Measurements from ENCODE around the gene BSND.

DNA sequence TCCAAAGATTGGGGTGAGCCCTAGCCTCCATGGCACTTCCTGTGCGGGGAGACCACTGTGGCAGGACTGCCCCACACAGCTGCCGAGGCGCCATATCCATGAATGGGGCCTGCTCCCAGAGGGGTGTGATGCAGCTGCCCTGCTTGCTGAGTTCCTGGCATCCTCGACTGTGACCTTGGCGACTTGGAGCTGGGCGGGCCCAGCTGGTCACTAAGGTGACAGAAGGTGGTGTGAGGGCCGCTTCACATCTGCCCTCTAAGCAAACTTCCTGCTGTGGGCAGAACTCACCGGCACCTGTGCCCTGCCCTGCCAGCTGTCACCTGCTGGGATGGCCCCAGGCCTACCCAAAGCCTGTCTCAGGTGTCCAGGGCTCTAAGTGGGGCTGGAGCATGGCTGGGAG, 9.3 kb upstream of the BSND start:
- TF ChIP-seq TCF7 (CRISPR knock-in tag; IDR thresholded peaks at IDR 0.05; ENCODE audit: low read depth) = no peak
- no peak for TF ChIP-seq NR2C2 (CRISPR knock-in tag; IDR thresholded peaks at IDR 0.05)
- TF ChIP-seq, protein P1, sequence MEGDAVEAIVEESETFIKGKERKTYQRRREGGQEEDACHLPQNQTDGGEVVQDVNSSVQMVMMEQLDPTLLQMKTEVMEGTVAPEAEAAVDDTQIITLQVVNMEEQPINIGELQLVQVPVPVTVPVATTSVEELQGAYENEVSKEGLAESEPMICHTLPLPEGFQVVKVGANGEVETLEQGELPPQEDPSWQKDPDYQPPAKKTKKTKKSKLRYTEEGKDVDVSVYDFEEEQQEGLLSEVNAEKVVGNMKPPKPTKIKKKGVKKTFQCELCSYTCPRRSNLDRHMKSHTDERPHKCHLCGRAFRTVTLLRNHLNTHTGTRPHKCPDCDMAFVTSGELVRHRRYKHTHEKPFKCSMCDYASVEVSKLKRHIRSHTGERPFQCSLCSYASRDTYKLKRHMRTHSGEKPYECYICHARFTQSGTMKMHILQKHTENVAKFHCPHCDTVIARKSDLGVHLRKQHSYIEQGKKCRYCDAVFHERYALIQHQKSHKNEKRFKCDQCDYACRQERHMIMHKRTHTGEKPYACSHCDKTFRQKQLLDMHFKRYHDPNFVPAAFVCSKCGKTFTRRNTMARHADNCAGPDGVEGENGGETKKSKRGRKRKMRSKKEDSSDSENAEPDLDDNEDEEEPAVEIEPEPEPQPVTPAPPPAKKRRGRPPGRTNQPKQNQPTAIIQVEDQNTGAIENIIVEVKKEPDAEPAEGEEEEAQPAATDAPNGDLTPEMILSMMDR (IDR thresholded peaks at IDR 0.05) = no peak
- TF ChIP-seq, protein P2, sequence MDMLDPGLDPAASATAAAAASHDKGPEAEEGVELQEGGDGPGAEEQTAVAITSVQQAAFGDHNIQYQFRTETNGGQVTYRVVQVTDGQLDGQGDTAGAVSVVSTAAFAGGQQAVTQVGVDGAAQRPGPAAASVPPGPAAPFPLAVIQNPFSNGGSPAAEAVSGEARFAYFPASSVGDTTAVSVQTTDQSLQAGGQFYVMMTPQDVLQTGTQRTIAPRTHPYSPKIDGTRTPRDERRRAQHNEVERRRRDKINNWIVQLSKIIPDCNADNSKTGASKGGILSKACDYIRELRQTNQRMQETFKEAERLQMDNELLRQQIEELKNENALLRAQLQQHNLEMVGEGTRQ (CRISPR knock-in tag; IDR thresholded peaks at IDR 0.05) = no peak
